PFSK-1 (cell line): ENCODE measurements around the gene MCCC2.

ENCODE experiments used
- POLR2AphosphoS5 ChIP-seq: IDR thresholded peaks from 2 replicates; pipeline ENCODE4 v1.6.1; 2012; ENCODE audit warnings: low read depth, mild to moderate bottlenecking, control low read depth, low read length, moderate library complexity
- REST ChIP-seq, 2 experiments: IDR thresholded peaks; 2 replicates each; pipeline versions ENCODE4 v1.6.1 to v1.8.0; 2011 to 2012; ENCODE audit warnings: low read depth in 2 of 2, low read length in 2 of 2, control low read depth in 1 of 2, inconsistent platforms in 1 of 2, mild to moderate bottlenecking in 1 of 2, moderate library complexity in 1 of 2; ENCODE audit not compliant: insufficient read depth in 1 of 2
- SIN3A ChIP-seq: IDR thresholded peaks from 2 replicates; pipeline ENCODE4 v1.6.1; 2012; ENCODE audit warnings: mild to moderate bottlenecking, low read length, moderate library complexity, borderline replicate concordance; ENCODE audit not compliant: insufficient read depth
- TAF1 ChIP-seq: IDR thresholded peaks from 2 replicates; pipeline ENCODE4 v1.6.1; 2012; ENCODE audit warnings: low read length, control low read depth, borderline replicate concordance; ENCODE audit not compliant: insufficient read depth

GRCh38 chr5:71700803-71701202 lies 113.7 kb downstream of the MCCC2 start:
- TF ChIP-seq SIN3A (no peak), POLR2AphosphoS5 (no peak), TAF1 (no peak), REST (IDR thresholded peaks at IDR 0.05; ENCODE audit: insufficient read depth in 1 of 2, low read depth in 2 of 2, low read length in 2 of 2) (no peak)
